Gastrocnemius medialis (tissue), 4 donors: ENCODE measurements around the gene MED12L. TPM values are rescaled to one million over a fixed set of nuclear protein-coding genes. Genes with fewer than 3 reads are reported as not detected.

ENCODE experiments used
- ATAC-seq, 2 donors: fragments of 150-250 bp; one replicate each; pipeline ENCODE4 v1.9.1; 2016
- DNase-seq, 2 donors: peaks; one replicate each; pipeline ENCODE4 v3.0.0-alpha.2; 2019
- H3K27ac ChIP-seq, 4 donors: fragments of 200-600 bp; sonication (generic); 1 replicate in 1 of 4; 2 replicates in 3 of 4; pipeline ENCODE4 v1.5.1; 2016 to 2018; ENCODE audit warnings: mild to moderate bottlenecking in 2 of 4, moderate library complexity in 1 of 4
- H3K27me3 ChIP-seq, 3 donors: fragments of 200-600 bp; sonication (generic) in 2 of 3; 1 replicate in 1 of 3; 2 replicates in 2 of 3; pipeline versions ENCODE4 v1.5.1 to v1.6.0; 2016 to 2019; ENCODE audit warnings: mild to moderate bottlenecking in 1 of 3, moderate library complexity in 1 of 3
- H3K36me3 ChIP-seq, 2 donors: fragments of 200-600 bp; sonication (generic) in 1 of 2; one replicate each; pipeline ENCODE4 v1.5.1; 2017 to 2018
- H3K4me1 ChIP-seq, 2 donors: fragments of 200-600 bp; sonication (generic) in 1 of 2; one replicate each; pipeline ENCODE4 v1.5.1; 2016 to 2017; ENCODE audit warnings: mild to moderate bottlenecking in 2 of 2
- H3K4me3 ChIP-seq, 4 donors: fragments of 200-600 bp; sonication (generic) in 3 of 4; 1 replicate in 1 of 4; 2 replicates in 3 of 4; pipeline ENCODE4 v1.5.1; 2016 to 2019; ENCODE audit warnings: mild to moderate bottlenecking in 2 of 4
- H3K9me3 ChIP-seq, 3 donors: fragments of 200-600 bp; sonication (generic) in 2 of 3; 1 replicate in 1 of 3; 2 replicates in 2 of 3; pipeline ENCODE4 v1.5.1; 2016 to 2019
- POLR2A ChIP-seq, 2 donors: fragments of 450-650 bp; IDR thresholded peaks; one replicate each; pipeline ENCODE4 v1.6.1; 2017; ENCODE audit warnings: antibody characterized with exemption in 2 of 2, mild to moderate bottlenecking in 2 of 2, moderate library complexity in 2 of 2
- in situ Hi-C, 4 donors: fragments of 200-750 bp; cut with MboI; loops; one replicate each; pipeline versions ENCODE4 v1.15.0 to v1.8.0; 2017; ENCODE audit warnings: low sequenced_read_pairs in 4 of 4
- intact Hi-C: fragments of 100-400 bp; cut with DNase I; formaldehyde crosslinking; loops from one replicate; pipeline ENCODE4 v1.15.1; 2023; ENCODE audit warnings: low total_unique reads
- total RNA-seq, 4 donors: library from RNA; depleted of rRNA; stranded (reverse); fragments of >200 nt; gene quantifications; one replicate each; pipeline versions ENCODE4 v1.1.0 to v1.2.3, GENCODE V29; 2016
- TF ChIP-seq, protein P1 (sequence below), 5 experiments: fragments of 450-650 bp in 3 of 5; fragments of 200-600 bp in 2 of 5; sonication (generic) in 2 of 5; IDR thresholded peaks in 4 of 5; conservative IDR thresholded peaks in 1 of 5; 1 replicate in 4 of 5; 2 replicates in 1 of 5; pipeline ENCODE4 v1.5.1; 2016 to 2019; ENCODE audit warnings: antibody characterized with exemption in 5 of 5, mild to moderate bottlenecking in 3 of 5, moderate library complexity in 3 of 5

MED12L gene
- total RNA-seq, 4 donors from 2014 or later, result 0.05 to 1.2 (median 0.10) TPM

DNA sequence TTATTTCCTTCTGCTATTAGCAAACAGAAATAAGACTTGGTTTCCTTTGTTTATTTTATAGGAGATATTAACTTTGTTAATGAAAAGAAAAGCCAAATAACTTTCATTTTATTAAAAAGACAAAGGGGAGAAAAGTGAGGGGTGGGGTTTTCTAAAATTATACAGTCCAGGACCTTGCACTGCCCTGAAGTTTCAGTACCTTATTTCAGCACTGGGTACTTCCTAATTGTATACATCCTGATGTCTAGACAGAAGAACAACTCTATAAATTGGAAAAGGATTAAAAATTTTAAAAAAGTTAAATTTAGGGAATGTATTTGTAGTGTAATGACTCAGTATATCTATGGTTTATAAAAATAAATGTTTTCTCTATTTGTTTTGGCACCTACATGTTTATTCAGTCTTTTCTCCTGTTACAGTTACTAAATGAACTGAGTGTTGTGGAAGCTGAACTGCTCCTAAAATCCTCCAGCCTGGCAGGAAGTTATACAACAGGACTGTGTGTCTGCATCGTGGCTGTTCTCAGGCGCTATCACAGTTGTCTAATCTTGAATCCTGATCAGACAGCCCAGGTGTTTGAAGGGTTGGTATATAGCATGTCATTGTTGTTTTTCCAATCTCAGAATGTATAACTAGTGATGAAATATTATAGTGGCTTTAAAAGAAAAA lies 271.5 kb downstream of the MED12L start:
- no peaks in the 10 kb centered on the region for H3K36me3 ChIP-seq
- H3K27ac ChIP-seq, result no peak overlapping the region
- intact Hi-C loops, result no loop called here
- in situ Hi-C loops, result no loop called here
- H3K9me3 ChIP-seq, result no peaks in the 10 kb centered on the region
- ATAC-seq, result no peak
- no peaks in the 10 kb centered on the region for H3K4me1 ChIP-seq
- H3K27me3 ChIP-seq, result no peaks in the 10 kb centered on the region
- no peak for DNase-seq
- no peak for TF ChIP-seq POLR2A (IDR thresholded peaks at IDR 0.05)
- TF ChIP-seq, protein P1, sequence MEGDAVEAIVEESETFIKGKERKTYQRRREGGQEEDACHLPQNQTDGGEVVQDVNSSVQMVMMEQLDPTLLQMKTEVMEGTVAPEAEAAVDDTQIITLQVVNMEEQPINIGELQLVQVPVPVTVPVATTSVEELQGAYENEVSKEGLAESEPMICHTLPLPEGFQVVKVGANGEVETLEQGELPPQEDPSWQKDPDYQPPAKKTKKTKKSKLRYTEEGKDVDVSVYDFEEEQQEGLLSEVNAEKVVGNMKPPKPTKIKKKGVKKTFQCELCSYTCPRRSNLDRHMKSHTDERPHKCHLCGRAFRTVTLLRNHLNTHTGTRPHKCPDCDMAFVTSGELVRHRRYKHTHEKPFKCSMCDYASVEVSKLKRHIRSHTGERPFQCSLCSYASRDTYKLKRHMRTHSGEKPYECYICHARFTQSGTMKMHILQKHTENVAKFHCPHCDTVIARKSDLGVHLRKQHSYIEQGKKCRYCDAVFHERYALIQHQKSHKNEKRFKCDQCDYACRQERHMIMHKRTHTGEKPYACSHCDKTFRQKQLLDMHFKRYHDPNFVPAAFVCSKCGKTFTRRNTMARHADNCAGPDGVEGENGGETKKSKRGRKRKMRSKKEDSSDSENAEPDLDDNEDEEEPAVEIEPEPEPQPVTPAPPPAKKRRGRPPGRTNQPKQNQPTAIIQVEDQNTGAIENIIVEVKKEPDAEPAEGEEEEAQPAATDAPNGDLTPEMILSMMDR (IDR thresholded peaks at IDR 0.05 in 4 of 5, conservative IDR thresholded peaks at IDR 0.05 in 1 of 5), result no peak
- H3K4me3 ChIP-seq, result no peak overlapping the region

DNA sequence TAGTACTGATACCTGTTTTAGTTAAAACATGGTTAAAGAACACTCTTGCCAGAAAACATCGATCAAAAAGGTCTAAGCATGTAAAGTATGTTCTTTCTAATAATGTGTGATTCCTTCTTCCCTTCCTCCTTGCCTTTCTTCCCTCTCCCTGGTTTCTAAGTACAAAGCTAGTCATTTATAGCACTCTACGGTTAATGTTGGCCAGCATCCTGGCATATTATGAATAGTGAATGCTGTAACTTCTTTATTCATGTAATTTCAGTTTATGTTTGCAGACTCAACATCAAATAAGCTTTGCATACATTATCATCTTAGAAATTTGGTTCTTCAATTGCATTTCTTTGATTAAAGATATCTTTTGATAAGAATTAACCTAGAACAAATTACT lies 272.0 kb downstream of the MED12L start:
- DNase-seq (no peak), ATAC-seq (no peak)
- Histone ChIP-seq H3K4me3 (no peak overlapping the region), H3K27me3 (no peaks in the 10 kb centered on the region), H3K27ac (no peak overlapping the region), H3K9me3 (no peaks in the 10 kb centered on the region), H3K4me1 (no peaks in the 10 kb centered on the region), H3K36me3 (no peaks in the 10 kb centered on the region)
- intact Hi-C loops, result no loop called here
- TF ChIP-seq, protein P1 (IDR thresholded peaks at IDR 0.05 in 4 of 5, conservative IDR thresholded peaks at IDR 0.05 in 1 of 5), result no peak
- no peak for TF ChIP-seq POLR2A (IDR thresholded peaks at IDR 0.05)
- in situ Hi-C loops, result no loop called here

DNA sequence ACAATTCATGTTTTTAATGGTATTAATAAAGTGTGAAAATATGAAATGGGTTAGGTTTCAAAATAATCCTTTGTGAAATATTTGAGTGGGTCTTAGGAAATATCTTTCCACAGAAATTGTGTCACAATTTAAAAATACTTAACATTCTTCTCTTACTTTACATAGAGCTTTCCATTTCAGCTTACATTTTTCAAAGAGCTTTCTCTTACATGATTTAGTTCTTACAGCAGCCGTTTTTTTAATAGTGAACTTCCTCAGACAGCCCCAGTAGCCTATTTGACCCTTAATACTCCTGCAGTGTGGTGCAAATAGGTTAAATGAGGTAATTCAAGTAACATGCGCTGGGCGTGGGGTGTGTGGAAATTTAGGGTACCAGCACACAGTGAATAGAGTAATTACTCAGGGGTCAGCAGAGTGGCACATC lies 277.3 kb downstream of the MED12L start:
- in situ Hi-C loops (no loop called here), intact Hi-C loops (no loop called here)
- H3K36me3 ChIP-seq, result no peaks in the 10 kb centered on the region
- no peak overlapping the region for H3K27ac ChIP-seq
- no peaks in the 10 kb centered on the region for H3K9me3 ChIP-seq
- H3K27me3 ChIP-seq, result no peaks in the 10 kb centered on the region
- no peak overlapping the region for H3K4me3 ChIP-seq
- H3K4me1 ChIP-seq, result no peaks in the 10 kb centered on the region
- DNase-seq (no peak), ATAC-seq (no peak)
- TF ChIP-seq, protein P1 (IDR thresholded peaks at IDR 0.05 in 4 of 5, conservative IDR thresholded peaks at IDR 0.05 in 1 of 5), result no peak
- no peak for TF ChIP-seq POLR2A (IDR thresholded peaks at IDR 0.05)

DNA sequence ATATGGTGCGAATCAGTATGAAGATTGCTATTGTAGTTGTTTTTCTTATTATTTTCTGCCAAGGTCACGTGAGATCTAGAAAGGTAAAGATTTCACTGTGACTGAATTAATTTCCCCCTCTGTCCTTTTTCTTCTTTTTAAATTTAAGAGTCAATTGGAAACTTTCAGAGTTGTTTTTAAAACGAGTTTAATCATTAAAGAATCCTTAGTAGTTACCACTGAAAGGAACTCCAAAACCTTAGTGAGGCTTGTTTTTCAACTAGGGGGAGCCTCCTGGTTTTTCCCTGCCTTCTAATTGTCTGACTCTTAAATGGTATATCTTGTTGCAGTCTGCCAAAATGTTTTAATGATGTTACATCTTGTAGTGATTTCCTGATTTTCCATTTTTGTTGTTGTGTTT lies 281.5 kb downstream of the MED12L start:
- in situ Hi-C loops (no loop called here), intact Hi-C loops (no loop called here)
- TF ChIP-seq POLR2A (IDR thresholded peaks at IDR 0.05), result no peak
- TF ChIP-seq, protein P1 (IDR thresholded peaks at IDR 0.05 in 4 of 5, conservative IDR thresholded peaks at IDR 0.05 in 1 of 5), result no peak
- Histone ChIP-seq H3K4me1 (no peaks in the 10 kb centered on the region), H3K27me3 (no peaks in the 10 kb centered on the region), H3K4me3 (no peak overlapping the region), H3K27ac (no peak overlapping the region), H3K9me3 (no peaks in the 10 kb centered on the region), H3K36me3 (no peaks in the 10 kb centered on the region)
- no peak for DNase-seq
- no peak for ATAC-seq

DNA sequence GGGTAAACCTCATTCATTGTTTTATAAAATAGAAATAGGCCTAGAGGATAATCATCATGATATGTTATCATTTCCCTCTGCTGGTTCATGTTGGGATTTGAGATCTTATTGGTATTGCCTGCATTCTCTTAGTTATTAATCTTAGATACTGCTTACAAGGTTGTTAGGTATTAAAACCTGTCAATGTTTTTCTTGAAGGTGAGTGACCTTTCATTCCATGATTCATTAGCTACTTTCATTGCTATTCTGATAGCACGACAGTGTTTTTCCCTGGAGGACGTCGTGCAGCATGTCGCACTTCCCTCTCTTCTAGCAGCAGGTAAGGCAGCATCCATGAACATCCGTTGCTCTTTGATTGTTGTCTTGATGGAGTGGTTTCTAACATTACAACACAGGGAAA lies 282.0 kb downstream of the MED12L start:
- no peak overlapping the region for H3K4me3 ChIP-seq
- H3K36me3 ChIP-seq, result no peaks in the 10 kb centered on the region
- no peak overlapping the region for H3K27ac ChIP-seq
- in situ Hi-C loops, result no loop called here
- no peaks in the 10 kb centered on the region for H3K4me1 ChIP-seq
- TF ChIP-seq, protein P1 (IDR thresholded peaks at IDR 0.05 in 4 of 5, conservative IDR thresholded peaks at IDR 0.05 in 1 of 5), result no peak
- TF ChIP-seq POLR2A (IDR thresholded peaks at IDR 0.05), result no peak
- intact Hi-C loops, result no loop called here
- DNase-seq (no peak), ATAC-seq (no peak)
- H3K27me3 ChIP-seq, result no peaks in the 10 kb centered on the region
- H3K9me3 ChIP-seq, result no peaks in the 10 kb centered on the region
